Activated naive CD4-positive, alpha-beta T cell treated with anti-CD3 and anti-CD28 coated beads, Interleukin-2, amount 50 U/mL, for 24 hours (primary cell): Measurements from ENCODE around the gene CCL24.
"Not testable (repeated sequence)": the region's sequence is repeated elsewhere in the genome, so short reads cannot be mapped to it uniquely, and the experiment has no call there.

Experiments
- H3K27ac Mint-ChIP-seq: one replicate; pipeline ENCODE4 v1.8.0; 2021; ENCODE audit warnings: mild to moderate bottlenecking, mixed read lengths
- H3K27me3 Mint-ChIP-seq: one replicate; pipeline ENCODE4 v1.8.0; 2021; ENCODE audit warnings: mixed read lengths
- H3K36me3 Mint-ChIP-seq: one replicate; pipeline ENCODE4 v1.8.0; 2021; ENCODE audit warnings: mixed read lengths
- H3K4me1 Mint-ChIP-seq: one replicate; pipeline ENCODE4 v1.8.0; 2021; ENCODE audit warnings: mixed read lengths
- H3K4me3 Mint-ChIP-seq: one replicate; pipeline ENCODE4 v1.8.0; 2021; ENCODE audit warnings: mild to moderate bottlenecking, mixed read lengths
- H3K9me3 Mint-ChIP-seq: one replicate; pipeline ENCODE4 v1.8.0; 2021; ENCODE audit warnings: mixed read lengths

Gene CCL24

GRCh38 chr7:75835688-75836285, 22.2 kb upstream of the CCL24 start:
- no peaks in the 10 kb centered on the region for H3K27me3 Mint-ChIP-seq
- H3K9me3 Mint-ChIP-seq = no peaks in the 10 kb centered on the region
- no peak overlapping the region for H3K27ac Mint-ChIP-seq
- H3K36me3 Mint-ChIP-seq = no peaks in the 10 kb centered on the region
- H3K4me3 Mint-ChIP-seq = no peak overlapping the region
- H3K4me1 Mint-ChIP-seq = no peaks in the 10 kb centered on the region

DNA sequence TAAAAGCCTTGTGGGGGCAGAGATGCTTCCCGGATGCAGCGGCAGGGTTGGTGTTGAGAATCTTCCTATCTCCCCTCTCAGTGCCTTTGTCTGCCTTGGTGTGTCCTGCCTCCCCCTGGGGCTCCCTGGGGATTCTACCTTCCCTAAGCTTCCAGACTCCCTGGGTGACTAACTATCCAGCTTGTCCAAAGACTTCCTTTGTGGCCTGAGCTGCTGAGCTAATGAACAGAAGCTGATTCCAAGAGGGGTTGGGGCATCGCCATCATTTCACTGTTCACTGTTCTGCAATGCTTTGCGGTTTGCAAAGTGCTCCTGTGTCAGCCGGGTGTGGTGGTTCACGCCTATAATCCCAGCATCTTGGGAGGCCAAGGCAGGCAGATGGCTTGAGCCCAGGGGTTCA, 20.1 kb upstream of the CCL24 start:
- H3K4me1 Mint-ChIP-seq, H3K27ac Mint-ChIP-seq, H3K27me3 Mint-ChIP-seq, H3K4me3 Mint-ChIP-seq, H3K36me3 Mint-ChIP-seq, H3K9me3 Mint-ChIP-seq: not testable (repeated sequence)

- no peaks in the 10 kb centered on the region for H3K36me3 Mint-ChIP-seq
- no peak overlapping the region for H3K4me3 Mint-ChIP-seq
- no peaks in the 10 kb centered on the region for H3K9me3 Mint-ChIP-seq
- H3K27ac Mint-ChIP-seq = no peak overlapping the region
- H3K27me3 Mint-ChIP-seq = no peaks in the 10 kb centered on the region
- H3K4me1 Mint-ChIP-seq = no peaks in the 10 kb centered on the region
These were observed 17.4 kb upstream of the CCL24 start for GRCh38 chr7:75830978-75831377.

- not testable (repeated sequence) for H3K4me3 Mint-ChIP-seq, H3K27me3 Mint-ChIP-seq, H3K4me1 Mint-ChIP-seq, H3K36me3 Mint-ChIP-seq, H3K27ac Mint-ChIP-seq, H3K9me3 Mint-ChIP-seq
These were observed 16.1 kb upstream of the CCL24 start for GRCh38 chr7:75829656-75830055.

DNA sequence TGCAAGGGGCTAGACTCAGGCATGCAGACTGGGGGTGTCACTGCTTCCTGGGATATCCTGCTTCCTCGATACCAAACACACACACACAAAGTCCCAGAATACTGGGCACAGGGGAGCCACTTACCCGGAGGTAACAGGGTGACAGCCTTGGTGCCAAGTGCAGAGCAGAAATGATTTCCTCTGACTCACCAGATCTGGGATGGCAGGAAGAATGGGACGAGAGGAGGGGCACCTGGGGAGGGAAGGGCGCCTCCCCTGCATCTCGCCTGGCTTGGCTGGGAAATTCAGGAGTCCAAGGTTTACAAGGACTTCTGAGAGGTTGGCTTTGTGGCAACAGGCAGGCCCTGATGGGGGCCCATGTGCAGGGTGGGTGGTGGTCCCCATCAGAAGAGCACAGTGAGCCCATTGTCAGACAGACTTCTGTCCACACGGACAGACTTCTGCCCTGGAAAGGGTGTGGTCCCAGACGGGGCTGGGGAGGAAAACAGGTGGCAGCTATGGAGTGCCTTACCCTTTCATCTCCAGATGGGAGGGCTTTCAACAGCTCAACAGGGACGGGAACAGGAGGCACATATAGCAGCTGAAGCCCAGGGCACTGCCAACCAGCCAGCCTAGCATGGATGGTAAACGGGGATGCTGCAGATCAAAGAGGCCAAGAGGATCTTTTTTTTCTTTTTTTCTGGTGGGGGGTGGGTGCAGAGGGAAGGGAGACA, 9.7 kb upstream of the CCL24 start:
- H3K4me3 Mint-ChIP-seq = no peak overlapping the region
- H3K9me3 Mint-ChIP-seq = no peaks in the 10 kb centered on the region
- no peaks in the 10 kb centered on the region for H3K27me3 Mint-ChIP-seq
- no peaks in the 10 kb centered on the region for H3K4me1 Mint-ChIP-seq
- H3K36me3 Mint-ChIP-seq = no peaks in the 10 kb centered on the region
- H3K27ac Mint-ChIP-seq = no peak overlapping the region

GRCh38 chr7:75820688-75821087, 7.1 kb upstream of the CCL24 start:
- H3K27me3 Mint-ChIP-seq = no peaks in the 10 kb centered on the region
- H3K4me3 Mint-ChIP-seq = no peak overlapping the region
- H3K9me3 Mint-ChIP-seq = no peaks in the 10 kb centered on the region
- H3K27ac Mint-ChIP-seq = no peak overlapping the region
- H3K36me3 Mint-ChIP-seq = no peaks in the 10 kb centered on the region
- no peaks in the 10 kb centered on the region for H3K4me1 Mint-ChIP-seq

DNA sequence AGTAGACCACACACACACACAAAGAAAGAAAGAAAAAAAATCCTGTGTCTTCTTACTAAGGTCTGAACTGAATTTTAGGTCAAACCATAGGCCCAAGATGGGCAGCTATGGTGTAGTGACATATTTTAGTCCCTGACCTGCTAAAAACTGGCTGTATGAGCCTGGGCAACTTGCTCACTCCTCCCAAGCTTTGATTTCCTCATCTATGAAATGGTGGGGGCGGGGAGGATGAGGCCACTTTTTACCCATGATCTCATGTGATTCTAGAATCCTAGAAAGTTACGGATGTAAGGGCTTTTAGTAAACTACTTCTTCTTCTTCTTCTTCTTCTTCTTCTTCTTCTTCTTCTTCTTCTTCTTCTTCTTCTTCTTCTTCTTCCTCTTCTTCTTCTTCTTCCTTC, 6.1 kb upstream of the CCL24 start:
- H3K9me3 Mint-ChIP-seq = no peaks in the 10 kb centered on the region
- no peaks in the 10 kb centered on the region for H3K27me3 Mint-ChIP-seq
- no peaks in the 10 kb centered on the region for H3K36me3 Mint-ChIP-seq
- H3K4me1 Mint-ChIP-seq = no peaks in the 10 kb centered on the region
- H3K4me3 Mint-ChIP-seq = no peak overlapping the region
- no peak overlapping the region for H3K27ac Mint-ChIP-seq

DNA sequence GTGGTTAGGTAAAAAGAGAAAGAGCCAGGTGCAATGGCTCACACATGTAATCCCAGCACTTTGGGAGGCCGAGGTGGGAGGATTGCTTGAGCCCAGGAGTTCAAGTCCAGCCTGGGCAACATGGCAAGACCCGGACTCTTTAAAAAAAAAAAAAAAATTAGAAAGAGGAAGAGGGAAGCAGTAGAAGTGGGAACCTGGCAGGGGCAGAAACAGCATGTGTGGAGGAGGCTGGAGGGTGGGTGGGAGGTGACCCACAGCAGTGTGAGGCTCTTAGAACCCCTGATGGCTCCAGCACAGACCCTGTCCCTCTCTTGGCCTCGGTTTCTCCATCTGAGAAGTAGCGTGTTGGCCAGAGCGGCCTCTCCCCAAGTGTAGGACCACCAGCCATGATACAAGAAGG, 4.9 kb upstream of the CCL24 start:
- Mint-ChIP-seq H3K27ac (no peak overlapping the region), H3K36me3 (no peaks in the 10 kb centered on the region), H3K9me3 (no peaks in the 10 kb centered on the region), H3K4me3 (no peak overlapping the region), H3K27me3 (peaks cover 2% of the 10 kb centered on the region), H3K4me1 (no peaks in the 10 kb centered on the region)

- Mint-ChIP-seq H3K27ac (no peak overlapping the region), H3K36me3 (no peaks in the 10 kb centered on the region), H3K4me3 (no peak overlapping the region), H3K4me1 (no peaks in the 10 kb centered on the region), H3K9me3 (no peaks in the 10 kb centered on the region), H3K27me3 (peaks cover 2% of the 10 kb centered on the region)
These were observed 3.5 kb upstream of the CCL24 start for GRCh38 chr7:75817116-75817515.

GRCh38 chr7:75815418-75816064, 1.9 kb upstream of the CCL24 start:
- H3K4me3 Mint-ChIP-seq = no peak overlapping the region
- peaks cover 2% of the 10 kb centered on the region for H3K27me3 Mint-ChIP-seq
- H3K36me3 Mint-ChIP-seq = no peaks in the 10 kb centered on the region
- H3K4me1 Mint-ChIP-seq = no peaks in the 10 kb centered on the region
- H3K9me3 Mint-ChIP-seq = no peaks in the 10 kb centered on the region
- no peak overlapping the region for H3K27ac Mint-ChIP-seq

DNA sequence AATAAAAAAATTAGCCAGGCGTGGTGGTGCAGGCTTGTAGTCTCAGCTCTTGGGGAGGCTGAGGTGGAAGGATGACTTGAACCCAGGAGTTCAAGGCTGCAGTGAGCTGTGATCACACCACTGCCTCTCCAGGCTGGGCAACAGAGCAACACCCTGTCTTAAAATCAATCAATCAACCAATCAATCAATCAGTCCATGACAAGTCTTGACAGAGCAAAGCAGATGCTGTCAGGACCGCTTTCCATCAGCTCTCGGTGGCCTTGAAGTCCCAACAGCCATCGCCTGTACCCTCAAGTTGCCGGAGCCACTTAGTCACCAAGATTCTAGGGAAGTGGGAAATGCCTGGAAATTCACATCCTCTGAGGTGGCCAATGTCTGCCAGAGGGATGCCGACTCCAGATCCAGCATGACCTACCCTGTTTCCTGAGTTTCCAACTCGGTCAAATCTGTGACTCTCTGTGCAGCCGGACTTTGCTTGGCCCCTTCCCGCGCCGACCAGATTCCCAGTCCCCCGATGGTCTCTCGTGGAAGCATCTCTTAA, 871 bp upstream of the CCL24 start:
- H3K9me3 Mint-ChIP-seq = no peaks in the 10 kb centered on the region
- no peak overlapping the region for H3K4me3 Mint-ChIP-seq
- H3K36me3 Mint-ChIP-seq = no peaks in the 10 kb centered on the region
- H3K27me3 Mint-ChIP-seq = peaks cover 2% of the 10 kb centered on the region
- H3K27ac Mint-ChIP-seq = no peak overlapping the region
- no peaks in the 10 kb centered on the region for H3K4me1 Mint-ChIP-seq

DNA sequence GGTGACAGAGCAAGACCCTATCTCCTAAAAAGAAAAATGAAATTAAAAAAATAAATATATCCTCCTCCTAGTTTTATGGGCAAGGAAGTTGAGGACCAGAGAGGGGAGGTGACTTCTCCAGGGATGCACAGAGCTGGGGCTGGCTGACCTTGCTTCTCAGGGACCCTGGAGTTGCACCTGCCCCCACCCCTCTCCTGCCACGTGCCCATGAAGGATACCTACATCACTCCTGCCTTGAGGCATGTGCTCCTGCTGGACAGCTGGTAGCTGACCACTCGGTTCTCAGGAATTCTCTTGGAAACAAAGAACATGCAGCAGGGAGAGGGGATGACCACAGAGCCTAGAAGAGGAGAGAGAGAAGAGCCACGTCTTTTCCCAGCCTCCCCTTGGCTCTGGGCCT, 522 bp downstream of the CCL24 start:
- H3K27ac Mint-ChIP-seq = no peak overlapping the region
- H3K36me3 Mint-ChIP-seq = no peaks in the 10 kb centered on the region
- no peaks in the 10 kb centered on the region for H3K4me1 Mint-ChIP-seq
- no peak overlapping the region for H3K4me3 Mint-ChIP-seq
- H3K9me3 Mint-ChIP-seq = no peaks in the 10 kb centered on the region
- H3K27me3 Mint-ChIP-seq = peaks cover 2% of the 10 kb centered on the region

- Mint-ChIP-seq H3K9me3 (no peaks in the 10 kb centered on the region), H3K27me3 (peaks cover 2% of the 10 kb centered on the region), H3K4me1 (no peaks in the 10 kb centered on the region), H3K4me3 (no peak overlapping the region), H3K27ac (no peak overlapping the region), H3K36me3 (no peaks in the 10 kb centered on the region)
These were observed 1.5 kb downstream of the CCL24 start for GRCh38 chr7:75811894-75812678.

DNA sequence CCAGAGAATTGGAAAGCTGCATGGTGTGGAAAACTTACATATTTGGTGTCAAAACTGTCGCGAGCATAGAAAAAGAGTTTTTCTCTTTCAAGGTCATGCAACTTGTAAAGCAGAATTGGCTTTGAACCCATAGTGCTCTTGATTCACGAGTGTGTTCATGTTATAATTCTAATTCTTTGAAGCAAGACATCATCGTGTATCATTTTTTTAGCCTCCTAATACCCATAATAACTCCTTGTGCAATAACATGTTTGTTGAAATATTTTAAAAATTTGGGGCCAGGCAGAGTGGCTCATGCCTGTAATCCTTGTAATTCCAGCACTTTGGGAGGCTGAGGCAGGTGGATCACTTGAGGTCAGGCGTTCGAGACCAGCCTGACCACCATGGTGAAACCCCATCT, 4.2 kb downstream of the CCL24 start:
- peaks cover 4% of the 10 kb centered on the region for H3K9me3 Mint-ChIP-seq
- H3K27me3 Mint-ChIP-seq = peaks cover 2% of the 10 kb centered on the region
- H3K27ac Mint-ChIP-seq = no peak overlapping the region
- H3K36me3 Mint-ChIP-seq = peaks cover 5% of the 10 kb centered on the region
- H3K4me1 Mint-ChIP-seq = no peaks in the 10 kb centered on the region
- no peak overlapping the region for H3K4me3 Mint-ChIP-seq

GRCh38 chr7:75808106-75808505, 5.5 kb downstream of the CCL24 start:
- peaks cover 5% of the 10 kb centered on the region for H3K36me3 Mint-ChIP-seq
- H3K4me3 Mint-ChIP-seq = no peak overlapping the region
- H3K9me3 Mint-ChIP-seq = peaks cover 4% of the 10 kb centered on the region
- no peaks in the 10 kb centered on the region for H3K4me1 Mint-ChIP-seq
- no peak overlapping the region for H3K27ac Mint-ChIP-seq
- H3K27me3 Mint-ChIP-seq = no peaks in the 10 kb centered on the region

GRCh38 chr7:75807452-75807851, 6.2 kb downstream of the CCL24 start:
- peaks cover 4% of the 10 kb centered on the region for H3K9me3 Mint-ChIP-seq
- no peak overlapping the region for H3K27ac Mint-ChIP-seq
- H3K4me1 Mint-ChIP-seq = no peaks in the 10 kb centered on the region
- H3K36me3 Mint-ChIP-seq = peaks cover 5% of the 10 kb centered on the region
- no peaks in the 10 kb centered on the region for H3K27me3 Mint-ChIP-seq
- no peak overlapping the region for H3K4me3 Mint-ChIP-seq
